ENCODE measurements around the gene SLC17A7.

SLC17A7 gene

DNA sequence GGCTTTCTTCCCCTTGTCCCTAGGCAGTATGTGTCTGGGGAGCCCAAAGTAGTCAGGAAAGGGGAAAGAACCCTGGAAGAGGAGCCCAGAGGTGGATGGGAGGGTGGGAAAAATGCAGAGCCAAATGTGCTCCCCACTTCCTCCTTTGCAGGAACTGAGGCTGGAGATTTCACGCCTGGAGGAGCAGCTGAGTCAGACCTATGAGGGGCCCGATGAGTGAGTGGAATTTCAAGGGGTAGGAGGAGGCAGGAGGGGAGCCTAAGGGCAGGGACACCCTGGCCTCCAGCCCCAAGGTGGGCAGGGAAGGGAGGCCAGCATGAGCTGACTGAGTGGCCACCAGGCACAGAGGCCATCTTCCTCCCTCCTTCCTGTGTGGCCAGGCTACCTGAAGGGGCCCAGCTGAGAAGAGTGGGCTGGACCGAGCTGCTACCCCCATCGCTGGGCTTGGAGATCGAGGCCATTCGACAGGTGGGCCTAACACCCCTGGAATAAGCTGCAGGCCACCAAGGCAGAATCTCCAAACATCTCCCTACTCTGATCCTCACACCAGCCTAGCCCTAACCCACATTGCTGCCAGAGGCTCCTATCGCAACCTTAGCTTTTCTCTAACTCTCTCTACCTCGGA, 32.4 kb downstream of the SLC17A7 start:
- no peak overlapping the region for H3K4me3 ChIP-seq (ENCODE audit: low read depth, low read length)
- TF ChIP-seq, protein P1, sequence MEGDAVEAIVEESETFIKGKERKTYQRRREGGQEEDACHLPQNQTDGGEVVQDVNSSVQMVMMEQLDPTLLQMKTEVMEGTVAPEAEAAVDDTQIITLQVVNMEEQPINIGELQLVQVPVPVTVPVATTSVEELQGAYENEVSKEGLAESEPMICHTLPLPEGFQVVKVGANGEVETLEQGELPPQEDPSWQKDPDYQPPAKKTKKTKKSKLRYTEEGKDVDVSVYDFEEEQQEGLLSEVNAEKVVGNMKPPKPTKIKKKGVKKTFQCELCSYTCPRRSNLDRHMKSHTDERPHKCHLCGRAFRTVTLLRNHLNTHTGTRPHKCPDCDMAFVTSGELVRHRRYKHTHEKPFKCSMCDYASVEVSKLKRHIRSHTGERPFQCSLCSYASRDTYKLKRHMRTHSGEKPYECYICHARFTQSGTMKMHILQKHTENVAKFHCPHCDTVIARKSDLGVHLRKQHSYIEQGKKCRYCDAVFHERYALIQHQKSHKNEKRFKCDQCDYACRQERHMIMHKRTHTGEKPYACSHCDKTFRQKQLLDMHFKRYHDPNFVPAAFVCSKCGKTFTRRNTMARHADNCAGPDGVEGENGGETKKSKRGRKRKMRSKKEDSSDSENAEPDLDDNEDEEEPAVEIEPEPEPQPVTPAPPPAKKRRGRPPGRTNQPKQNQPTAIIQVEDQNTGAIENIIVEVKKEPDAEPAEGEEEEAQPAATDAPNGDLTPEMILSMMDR (IDR thresholded peaks at IDR 0.05; ENCODE audit: low read depth, low read length): no peak

DNA sequence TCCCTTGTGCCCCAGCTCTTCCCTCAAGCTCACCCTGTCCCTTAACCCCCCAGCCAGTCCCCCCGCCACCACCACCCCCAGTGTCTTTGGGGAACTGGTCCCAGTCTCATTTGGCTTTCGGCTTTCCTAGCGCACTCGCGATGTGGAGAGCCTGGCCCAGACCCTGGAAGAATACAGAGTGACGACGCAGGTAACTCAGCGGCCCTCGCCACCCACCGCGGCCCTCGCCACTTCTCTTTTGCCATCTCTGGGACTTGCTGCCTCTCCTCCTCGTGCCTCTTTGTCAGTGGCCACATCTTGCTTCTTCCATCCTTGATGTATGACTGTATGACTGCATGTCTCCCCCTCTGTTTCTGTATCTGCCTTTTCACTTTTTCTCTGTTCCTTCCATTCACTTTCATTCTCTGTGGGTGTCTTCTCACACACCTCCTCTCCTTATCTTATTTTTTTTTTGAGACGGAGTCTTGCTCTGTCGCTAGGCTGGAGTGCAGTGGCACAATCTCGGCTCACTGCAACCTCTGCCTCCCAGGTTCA, 33.8 kb downstream of the SLC17A7 start:
- TF ChIP-seq, protein P1 (IDR thresholded peaks at IDR 0.05; ENCODE audit: low read depth, low read length): no peak
- no peak overlapping the region for H3K4me3 ChIP-seq (ENCODE audit: low read depth, low read length)

DNA sequence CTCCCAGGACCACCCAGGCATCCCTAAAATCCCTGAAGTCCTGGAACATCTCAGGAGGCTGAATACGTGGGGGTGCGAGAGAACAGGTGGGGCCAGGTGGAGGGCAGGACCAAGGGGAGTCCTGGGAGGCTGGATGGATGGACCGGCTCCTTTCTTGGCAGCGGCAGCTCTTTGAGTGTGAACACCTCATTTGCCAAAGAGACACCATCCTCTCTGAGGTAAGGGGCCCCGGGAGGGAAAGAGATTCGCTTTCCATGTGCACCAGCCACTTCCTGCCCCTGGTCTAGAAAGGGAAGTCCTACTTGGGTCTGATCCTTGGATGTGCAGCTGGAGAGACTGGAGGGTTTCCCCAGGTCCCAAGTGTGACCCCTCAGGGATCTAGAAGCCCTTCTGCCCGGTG, 34.2 kb downstream of the SLC17A7 start:
- no peak overlapping the region for H3K4me3 ChIP-seq (ENCODE audit: low read depth, low read length)
- TF ChIP-seq, protein P1 (IDR thresholded peaks at IDR 0.05; ENCODE audit: low read depth, low read length): no peak

DNA sequence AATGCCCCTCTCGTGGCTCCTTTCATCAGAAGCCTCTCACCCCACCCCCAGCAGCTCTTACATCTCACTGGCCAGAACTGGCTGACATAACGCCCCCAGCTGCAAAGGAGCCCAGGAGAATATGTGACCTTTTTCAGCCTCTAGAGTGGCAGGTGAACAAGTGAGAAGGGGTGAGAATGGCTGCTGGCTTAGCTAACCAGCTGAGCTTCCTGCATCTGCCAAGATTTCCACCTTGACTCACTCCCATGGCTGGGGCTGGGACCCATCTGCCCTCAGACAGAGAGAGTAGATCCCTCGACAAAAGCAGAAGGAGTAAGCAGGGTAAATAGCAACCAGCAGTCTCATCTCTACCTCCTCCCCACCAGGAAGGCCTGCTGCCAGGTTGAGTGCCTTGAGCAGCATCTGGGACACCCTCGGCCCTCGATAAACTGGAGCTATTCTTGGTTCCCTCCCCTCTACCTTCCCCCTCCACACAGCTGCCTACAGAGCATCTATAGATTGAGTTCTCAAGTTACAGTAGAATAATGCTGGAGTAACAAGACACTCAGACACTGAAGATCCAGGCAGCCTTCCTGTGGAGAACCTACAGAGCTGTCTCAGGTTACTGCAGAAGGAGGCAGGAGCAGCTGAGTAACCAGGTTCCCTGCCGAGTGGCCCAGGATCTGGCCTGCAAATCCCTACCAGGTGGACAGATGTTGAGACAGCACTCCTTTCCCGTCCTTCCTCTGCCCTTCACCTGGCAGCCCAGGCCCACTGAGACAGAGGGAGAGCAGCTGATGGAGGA, 37.7 kb downstream of the SLC17A7 start:
- TF ChIP-seq, protein P1 (IDR thresholded peaks at IDR 0.05; ENCODE audit: low read depth, low read length): no peak
- H3K4me3 ChIP-seq (ENCODE audit: low read depth, low read length): no peak overlapping the region

DNA sequence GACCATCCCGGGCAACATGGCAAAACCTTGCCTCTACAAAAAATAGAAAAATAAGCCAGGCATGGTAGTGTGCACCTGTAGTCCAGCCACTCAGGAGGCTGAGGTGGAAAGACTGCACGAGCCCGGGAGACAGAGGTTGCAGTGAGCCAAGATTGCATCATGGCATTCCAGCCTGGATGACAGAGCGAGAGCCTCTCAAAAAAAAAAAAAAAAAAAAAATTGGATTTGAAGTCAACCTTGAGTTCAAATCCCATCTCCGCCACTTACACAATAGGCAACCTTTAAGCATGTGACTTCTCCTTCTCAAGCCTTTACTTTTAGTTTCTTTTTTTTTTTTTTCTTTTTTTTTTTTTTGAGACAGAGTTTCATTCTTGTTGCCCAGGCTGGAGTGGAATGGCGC, 41.3 kb downstream of the SLC17A7 start:
- TF ChIP-seq, protein P1 (IDR thresholded peaks at IDR 0.05; ENCODE audit: low read depth, low read length): no peak

DNA sequence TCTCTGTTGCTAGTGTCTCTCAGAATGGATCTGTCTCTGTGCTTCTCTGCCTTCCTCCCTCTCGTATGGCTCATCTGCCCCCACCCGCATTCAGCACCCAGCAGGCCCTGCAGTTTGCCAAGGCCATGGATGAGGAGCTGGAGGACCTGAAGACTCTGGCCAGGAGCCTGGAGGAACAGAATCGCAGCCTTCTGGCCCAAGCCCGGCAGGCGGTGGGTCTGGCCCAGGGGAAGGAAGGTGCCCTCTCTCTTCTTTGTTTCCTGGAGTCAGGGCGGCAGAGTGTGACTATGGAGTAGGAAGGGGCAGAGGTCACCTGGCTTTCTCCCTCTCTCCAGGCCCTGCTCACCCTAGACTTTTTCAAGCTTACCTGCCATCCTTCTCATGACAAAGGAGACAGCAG, 42.4 kb downstream of the SLC17A7 start:
- TF ChIP-seq, protein P1 (IDR thresholded peaks at IDR 0.05; ENCODE audit: low read depth, low read length): no peak
- no peak overlapping the region for H3K4me3 ChIP-seq (ENCODE audit: low read depth, low read length)

More for the DNA sequence above, 41.3 kb downstream of the SLC17A7 start:
- no peak overlapping the region for H3K4me3 ChIP-seq (ENCODE audit: low read depth, low read length)
